ENCODE data around the gene ICAM5.
"Not testable (repeated sequence)": the region's sequence is repeated elsewhere in the genome, so short reads cannot be mapped to it uniquely, and the experiment has no call there.

The ICAM5 gene

DNA sequence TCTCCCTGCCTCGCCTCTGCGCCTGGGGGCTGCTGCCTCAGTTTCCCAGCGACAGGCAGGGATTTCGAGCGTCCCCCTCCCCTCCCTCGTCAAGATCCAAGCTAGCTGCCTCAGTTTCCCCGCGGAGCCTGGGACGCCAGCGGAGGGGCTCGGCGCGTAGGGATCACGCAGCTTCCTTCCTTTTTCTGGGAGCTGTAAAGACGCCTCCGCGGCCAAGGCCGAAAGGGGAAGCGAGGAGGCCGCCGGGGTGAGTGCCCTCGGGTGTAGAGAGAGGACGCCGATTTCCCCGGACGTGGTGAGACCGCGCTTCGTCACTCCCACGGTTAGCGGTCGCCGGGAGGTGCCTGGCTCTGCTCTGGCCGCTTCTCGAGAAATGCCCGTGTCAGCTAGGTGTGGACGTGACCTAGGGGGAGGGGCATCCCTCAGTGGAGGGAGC lies 19.6 kb upstream of the ICAM5 start:
- no peak for DNase-seq

DNA sequence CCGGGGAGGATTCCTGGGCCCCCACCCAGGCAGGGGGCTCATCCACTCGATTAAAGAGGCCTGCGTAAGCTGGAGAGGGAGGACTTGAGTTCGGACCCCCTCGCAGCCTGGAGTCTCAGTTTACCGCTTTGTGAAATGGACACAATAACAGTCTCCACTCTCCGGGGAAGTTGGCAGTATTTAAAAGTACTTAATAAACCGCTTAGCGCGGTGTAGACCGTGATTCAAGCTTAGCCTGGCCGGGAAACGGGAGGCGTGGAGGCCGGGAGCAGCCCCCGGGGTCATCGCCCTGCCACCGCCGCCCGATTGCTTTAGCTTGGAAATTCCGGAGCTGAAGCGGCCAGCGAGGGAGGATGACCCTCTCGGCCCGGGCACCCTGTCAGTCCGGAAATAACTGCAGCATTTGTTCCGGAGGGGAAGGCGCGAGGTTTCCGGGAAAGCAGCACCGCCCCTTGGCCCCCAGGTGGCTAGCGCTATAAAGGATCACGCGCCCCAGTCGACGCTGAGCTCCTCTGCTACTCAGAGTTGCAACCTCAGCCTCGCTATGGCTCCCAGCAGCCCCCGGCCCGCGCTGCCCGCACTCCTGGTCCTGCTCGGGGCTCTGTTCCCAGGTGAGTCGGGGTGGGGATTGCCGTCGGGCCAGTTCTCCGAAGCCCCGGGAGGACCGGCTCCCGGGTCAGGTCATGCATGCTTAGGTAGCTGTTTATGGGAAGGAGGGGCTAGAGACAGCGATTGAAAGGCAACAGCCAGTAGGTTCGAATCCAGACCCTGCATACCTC lies 18.9 kb upstream of the ICAM5 start, which contains the start of gene ICAM1:
ICAM1 (plus strand) TSS at position 505 of the 779 bp plus-strand sequence; CDS start at position 545, 40 bp downstream.
- DNase-seq, result no peak

DNA sequence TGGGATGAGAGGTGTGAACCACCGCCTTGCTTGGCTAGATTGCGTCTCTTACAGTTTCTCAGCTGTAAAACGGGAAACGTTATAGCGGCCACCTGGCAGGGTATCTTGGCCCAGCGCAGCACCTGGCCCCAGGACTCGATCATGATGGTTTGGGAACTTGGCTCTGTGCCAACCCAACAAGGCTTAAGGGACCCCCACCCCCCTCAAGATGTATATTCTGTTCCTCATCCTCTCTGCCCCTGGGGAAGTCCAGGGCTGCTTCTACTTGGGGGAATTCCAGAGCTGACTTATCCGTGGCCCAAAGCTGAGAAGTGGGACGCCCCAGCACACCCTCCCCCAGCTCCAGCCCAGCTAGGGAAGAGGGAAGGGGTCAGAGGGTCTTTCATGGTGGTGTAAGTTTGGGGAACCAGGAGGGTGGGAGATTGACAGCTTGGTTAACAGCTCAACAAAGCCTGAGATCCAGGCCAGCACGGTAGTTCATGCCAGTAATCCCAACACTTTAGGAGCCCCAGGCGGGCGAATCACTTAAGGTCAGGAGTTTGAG lies 18.1 kb upstream of the ICAM5 start:
- no peak for DNase-seq

DNA sequence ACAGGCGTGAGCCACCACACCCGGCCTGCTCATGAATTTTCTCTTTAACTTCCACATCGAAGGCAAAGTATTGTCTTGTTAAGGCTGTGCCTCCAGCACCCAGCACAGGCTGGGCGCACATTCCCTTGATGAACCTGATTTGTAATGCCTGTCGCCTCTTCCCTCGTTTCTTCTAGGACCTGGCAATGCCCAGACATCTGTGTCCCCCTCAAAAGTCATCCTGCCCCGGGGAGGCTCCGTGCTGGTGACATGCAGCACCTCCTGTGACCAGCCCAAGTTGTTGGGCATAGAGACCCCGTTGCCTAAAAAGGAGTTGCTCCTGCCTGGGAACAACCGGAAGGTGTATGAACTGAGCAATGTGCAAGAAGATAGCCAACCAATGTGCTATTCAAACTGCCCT lies 15.2 kb upstream of the ICAM5 start:
- DNase-seq, result no peak

DNA sequence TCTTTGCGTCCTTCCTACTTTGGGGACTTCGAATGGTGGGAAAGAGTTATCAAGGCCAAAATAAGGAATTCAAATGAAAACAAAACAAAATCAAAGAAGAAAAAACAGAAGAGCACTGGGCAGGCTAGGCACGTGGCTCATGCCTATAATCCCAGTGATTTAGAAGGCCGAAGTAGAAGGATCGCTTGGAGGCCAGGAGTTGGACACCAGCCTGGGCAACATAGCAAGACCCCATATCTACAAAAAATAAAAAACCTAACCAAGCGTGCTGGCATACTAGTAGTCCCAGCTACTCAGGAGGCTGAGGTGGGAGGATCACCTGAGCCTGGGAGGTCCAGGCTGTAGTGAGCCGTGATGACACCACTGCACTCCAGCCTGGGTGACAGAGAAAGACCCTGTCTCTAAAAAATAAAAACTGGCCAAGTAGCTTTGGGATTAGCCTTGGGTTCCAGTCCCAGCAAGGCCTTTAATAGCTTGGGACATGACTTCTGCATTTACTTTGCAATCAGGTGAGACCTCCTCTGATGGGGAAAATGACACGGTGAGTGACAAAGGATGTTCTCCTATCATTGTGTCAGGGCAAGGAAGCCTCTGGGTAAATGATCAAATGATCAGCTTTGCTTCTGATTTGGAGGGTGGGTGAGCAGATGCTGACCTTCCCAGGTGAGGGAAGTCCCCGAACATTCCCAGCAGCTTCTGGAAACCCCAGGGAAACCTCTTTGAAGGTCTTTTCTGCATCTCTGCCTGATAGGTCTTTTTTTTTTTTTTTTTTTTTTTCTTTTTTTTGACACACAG lies 11.8 kb upstream of the ICAM5 start:
- DNase-seq, result no peak

DNA sequence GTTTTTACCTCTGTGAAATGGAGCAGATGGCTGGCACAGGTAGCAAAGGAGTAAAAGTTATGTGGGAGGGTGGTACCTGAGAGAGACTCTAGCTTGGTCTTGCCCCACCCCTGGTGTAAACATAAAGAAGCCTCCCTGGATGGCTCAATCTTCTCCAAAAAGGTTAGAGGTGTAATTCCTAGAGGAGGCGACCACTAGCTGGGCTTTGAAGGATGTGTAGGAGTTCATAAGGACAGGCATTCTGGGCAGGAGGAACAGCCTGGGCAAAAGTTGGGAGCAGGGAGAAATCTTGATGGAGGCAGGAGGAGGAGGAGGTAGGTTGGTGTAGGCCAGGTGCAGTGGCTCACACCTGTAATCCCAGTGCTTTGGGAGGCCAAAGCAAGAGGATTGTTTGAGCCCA lies 10.8 kb upstream of the ICAM5 start:
- no peak for DNase-seq

DNA sequence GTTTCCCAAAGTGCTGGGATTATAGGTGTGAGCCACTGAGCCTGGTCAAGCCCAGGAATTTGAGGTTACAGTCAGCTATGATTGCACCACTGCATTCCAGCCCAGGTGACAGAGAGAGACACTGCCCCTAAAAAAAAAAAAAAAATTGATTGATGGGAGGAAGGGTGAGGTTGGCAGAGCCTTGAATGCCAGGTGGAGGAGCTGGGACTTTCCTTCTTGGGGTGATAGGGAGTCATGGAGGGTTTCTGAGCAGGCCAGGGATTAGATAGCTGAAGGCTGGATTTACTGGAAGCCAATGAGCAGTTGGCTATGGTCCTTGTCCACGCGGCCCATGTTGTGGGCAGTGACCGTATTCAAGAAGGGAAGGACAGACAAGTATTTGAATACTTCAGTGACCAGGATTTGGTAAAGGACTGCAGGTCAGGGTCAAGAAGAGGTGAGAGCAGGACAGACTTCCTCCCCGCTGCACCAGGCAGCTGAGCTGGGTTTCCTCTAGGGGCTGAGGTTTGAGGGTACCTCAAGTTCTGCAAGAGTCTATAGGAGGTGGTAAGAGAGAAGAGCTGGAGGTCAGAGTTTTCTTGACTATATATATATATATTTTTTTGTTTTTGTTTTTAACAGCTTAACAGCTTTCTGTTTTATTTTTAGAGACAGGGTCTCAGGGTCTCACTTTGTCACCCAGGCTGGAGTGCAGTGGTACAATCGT lies 9.9 kb upstream of the ICAM5 start:
- DNase-seq, result no peak

DNA sequence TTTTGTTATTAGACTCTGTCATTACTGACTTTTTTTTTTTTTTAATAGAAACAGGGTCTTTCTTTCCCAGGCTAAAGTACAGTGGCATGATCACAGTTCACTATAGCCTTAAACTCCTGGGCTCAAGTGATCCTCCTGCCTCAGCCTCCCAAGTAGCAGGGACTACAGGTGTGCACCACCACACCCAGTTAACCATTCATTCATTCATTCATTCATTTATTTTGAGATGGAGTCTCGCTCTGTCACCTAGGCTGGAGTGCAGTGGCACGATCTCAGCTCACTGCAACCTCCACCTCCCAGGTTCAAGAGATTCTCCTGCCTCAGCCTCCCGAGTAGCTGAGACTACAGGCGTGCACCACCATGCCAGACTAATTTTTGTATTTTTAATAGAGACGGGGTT lies 7.7 kb upstream of the ICAM5 start:
- not testable (repeated sequence) for DNase-seq

DNA sequence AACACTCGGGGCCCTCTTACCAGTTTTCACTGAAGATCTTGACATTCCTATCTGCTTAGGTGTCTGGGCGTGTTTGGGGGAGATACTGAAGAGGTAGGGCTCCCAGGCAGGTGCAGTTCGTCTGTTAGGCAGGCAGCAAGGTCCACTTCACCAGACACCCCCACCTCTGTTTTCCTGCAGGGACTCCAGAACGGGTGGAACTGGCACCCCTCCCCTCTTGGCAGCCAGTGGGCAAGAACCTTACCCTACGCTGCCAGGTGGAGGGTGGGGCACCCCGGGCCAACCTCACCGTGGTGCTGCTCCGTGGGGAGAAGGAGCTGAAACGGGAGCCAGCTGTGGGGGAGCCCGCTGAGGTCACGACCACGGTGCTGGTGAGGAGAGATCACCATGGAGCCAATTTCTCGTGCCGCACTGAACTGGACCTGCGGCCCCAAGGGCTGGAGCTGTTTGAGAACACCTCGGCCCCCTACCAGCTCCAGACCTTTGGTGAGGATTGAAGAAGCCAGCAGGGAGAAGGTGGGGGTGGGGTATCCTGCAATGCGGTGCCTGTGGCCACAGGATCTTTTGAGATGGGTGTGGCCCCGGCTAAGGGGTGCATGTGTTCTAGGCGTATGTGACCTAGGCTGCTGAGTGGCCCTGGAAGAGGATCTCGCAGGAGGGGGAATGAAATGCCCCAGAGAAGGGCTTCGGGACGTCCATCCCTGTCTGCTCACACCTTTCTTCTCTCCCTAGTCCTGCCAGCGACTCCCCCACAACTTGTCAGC lies 6.3 kb upstream of the ICAM5 start:
- DNase-seq, result no peak

DNA sequence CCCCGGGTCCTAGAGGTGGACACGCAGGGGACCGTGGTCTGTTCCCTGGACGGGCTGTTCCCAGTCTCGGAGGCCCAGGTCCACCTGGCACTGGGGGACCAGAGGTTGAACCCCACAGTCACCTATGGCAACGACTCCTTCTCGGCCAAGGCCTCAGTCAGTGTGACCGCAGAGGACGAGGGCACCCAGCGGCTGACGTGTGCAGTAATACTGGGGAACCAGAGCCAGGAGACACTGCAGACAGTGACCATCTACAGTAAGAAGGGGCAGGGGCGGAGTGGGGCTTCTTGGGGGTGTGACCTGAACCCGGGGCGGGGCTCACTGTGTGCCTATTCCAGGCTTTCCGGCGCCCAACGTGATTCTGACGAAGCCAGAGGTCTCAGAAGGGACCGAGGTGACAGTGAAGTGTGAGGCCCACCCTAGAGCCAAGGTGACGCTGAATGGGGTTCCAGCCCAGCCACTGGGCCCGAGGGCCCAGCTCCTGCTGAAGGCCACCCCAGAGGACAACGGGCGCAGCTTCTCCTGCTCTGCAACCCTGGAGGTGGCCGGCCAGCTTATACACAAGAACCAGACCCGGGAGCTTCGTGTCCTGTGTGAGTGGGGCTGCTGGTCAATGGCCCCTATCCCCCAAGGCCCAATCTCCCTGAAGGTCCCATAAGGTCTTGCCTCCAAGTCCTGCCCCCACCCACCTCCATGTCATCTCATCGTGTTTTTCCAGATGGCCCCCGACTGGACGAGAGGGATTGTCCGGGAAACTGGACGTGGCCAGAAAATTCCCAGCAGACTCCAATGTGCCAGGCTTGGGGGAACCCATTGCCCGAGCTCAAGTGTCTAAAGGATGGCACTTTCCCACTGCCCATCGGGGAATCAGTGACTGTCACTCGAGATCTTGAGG lies 5.4 kb upstream of the ICAM5 start:
- no peak for DNase-seq

DNA sequence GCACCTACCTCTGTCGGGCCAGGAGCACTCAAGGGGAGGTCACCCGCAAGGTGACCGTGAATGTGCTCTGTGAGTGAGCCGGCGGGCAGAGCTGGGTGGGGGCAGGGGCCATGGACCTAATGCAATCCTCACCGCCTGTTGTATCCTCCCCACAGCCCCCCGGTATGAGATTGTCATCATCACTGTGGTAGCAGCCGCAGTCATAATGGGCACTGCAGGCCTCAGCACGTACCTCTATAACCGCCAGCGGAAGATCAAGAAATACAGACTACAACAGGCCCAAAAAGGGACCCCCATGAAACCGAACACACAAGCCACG lies 4.8 kb upstream of the ICAM5 start:
- DNase-seq, result no peak

DNA sequence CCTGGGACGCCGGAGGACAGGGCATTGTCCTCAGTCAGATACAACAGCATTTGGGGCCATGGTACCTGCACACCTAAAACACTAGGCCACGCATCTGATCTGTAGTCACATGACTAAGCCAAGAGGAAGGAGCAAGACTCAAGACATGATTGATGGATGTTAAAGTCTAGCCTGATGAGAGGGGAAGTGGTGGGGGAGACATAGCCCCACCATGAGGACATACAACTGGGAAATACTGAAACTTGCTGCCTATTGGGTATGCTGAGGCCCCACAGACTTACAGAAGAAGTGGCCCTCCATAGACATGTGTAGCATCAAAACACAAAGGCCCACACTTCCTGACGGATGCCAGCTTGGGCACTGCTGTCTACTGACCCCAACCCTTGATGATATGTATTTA lies 4.4 kb upstream of the ICAM5 start:
- no peak for DNase-seq

DNA sequence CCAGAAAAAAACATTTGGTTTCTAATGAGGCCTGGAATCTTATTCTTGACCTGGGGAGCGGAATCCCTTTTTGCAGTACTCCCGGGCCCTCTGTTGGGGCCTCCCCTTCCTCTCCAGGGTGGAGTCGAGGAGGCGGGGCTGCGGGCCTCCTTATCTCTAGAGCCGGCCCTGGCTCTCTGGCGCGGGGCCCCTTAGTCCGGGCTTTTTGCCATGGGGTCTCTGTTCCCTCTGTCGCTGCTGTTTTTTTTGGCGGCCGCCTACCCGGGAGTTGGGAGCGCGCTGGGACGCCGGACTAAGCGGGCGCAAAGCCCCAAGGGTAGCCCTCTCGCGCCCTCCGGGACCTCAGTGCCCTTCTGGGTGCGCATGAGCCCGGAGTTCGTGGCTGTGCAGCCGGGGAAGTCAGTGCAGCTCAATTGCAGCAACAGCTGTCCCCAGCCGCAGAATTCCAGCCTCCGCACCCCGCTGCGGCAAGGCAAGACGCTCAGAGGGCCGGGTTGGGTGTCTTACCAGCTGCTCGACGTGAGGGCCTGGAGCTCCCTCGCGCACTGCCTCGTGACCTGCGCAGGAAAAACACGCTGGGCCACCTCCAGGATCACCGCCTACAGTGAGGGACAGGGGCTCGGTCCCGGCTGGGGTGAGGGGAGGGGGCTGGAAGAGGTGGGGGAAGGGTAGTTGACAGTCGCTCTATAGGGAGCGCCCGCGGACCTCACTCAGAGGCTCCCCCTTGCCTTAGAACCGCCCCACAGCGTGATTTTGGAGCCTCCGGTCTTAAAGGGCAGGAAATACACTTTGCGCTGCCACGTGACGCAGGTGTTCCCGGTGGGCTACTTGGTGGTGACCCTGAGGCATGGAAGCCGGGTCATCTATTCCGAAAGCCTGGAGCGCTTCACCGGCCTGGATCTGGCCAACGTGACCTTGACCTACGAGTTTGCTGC lies 2.7 kb upstream of the ICAM5 start, which contains the start of gene ICAM4:
ICAM4 (plus strand) TSS at position 153 of the 935 bp plus-strand sequence; CDS start at position 211, 58 bp downstream.
- peak; percentile 74 for DNase-seq

DNA sequence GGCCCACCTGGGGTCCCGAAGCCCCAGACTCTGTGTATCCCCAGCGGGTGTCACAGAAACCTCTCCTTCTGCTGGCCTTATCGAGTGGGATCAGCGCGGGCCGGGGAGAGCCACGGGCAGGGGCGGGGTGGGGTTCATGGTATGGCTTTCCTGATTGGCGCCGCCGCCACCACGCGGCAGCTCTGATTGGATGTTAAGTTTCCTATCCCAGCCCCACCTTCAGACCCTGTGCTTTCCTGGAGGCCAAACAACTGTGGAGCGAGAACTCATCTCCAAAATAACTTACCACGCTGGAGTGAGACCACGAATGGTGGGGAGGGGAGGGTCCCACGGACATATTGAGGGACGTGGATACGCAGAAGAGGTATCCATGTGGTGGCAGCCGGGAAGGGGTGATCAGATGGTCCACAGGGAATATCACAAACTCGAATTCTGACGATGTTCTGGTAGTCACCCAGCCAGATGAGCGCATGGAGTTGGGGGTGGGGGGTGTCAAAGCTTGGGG lies 1.0 kb upstream of the ICAM5 start:
- DNase-seq, result no peak

DNA sequence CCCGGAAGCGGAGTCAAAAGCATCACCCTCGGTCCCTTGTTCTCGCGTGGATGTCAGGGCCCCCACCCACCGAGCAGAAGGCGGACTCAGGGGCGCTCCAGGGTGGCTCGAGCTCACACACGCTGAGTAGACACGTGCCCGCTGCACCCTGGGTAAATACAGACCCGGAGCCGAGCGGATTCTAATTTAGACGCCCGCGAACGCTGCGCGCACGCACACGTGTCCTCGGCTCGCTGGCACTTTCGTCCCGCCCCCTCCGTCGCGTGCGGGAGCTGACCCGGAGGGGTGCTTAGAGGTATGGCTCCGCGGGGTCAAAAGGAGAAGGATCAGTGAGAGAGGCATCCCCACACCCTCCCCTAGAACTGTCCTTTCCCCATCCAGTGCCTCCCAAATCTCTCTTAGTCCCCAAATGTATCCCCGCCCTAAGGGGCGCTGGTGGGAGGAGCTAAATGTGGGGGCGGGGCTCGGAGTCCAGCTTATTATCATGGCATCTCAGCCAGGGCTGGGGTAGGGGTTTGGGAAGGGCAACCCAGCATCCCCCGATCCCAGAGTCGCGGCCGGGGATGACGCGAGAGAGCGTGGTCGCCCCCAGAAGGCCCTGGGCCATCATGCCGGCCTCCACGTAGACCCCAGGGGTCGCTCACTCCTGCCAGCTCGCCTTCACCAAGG lies 451 bp upstream of the ICAM5 start:
- DNase-seq, result peak; percentile 70

DNA sequence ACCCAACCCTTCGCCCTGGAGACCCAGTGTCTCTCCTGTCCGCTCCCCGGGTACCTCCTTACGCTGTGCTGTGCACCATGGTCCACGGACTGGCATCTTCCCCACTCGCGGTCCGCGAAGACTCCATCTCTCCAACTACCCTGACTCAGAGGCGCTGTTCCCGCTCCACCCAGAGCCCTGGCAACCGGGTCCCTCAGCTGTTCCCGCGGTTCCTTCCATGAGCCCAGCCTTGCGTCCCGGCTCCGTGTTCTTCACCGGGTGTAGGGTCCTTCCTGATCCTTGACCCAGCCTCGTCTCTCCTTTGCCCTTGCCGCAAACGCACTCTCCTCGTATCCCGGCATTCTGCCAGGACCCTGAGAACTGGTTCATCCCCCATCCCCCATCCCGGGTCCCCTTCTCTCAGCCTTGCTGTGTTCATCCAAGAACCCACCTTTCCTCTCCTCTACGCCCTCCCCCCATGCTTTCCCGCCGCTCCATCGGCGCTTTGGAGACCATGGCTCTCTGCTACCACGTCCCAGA lies 664 bp downstream of the ICAM5 start:
- no peak for DNase-seq

DNA sequence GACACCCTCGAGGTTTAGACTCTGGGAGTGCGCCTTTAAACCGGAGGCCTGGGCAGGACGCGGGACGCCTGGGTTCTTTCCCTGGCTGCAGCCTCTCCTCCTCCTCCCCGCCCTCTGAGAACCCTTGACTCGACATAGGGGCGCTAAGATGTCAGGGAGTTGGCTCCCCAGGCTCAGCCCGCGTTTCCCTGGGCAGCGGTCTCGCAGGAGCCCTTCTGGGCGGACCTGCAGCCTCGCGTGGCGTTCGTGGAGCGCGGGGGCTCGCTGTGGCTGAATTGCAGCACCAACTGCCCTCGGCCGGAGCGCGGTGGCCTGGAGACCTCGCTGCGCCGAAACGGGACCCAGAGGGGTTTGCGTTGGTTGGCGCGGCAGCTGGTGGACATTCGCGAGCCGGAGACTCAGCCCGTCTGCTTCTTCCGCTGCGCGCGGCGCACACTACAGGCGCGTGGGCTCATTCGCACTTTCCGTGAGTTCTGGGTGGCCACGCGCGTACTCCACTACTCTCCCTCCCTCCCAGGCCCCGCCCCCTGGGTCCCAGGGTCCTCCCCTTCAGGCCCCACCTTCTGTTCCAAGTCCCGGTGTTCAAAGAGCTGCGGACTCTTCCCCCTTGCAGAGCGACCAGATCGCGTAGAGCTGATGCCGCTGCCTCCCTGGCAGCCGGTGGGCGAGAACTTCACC lies 1.3 kb downstream of the ICAM5 start:
- peak; percentile 29 for DNase-seq

DNA sequence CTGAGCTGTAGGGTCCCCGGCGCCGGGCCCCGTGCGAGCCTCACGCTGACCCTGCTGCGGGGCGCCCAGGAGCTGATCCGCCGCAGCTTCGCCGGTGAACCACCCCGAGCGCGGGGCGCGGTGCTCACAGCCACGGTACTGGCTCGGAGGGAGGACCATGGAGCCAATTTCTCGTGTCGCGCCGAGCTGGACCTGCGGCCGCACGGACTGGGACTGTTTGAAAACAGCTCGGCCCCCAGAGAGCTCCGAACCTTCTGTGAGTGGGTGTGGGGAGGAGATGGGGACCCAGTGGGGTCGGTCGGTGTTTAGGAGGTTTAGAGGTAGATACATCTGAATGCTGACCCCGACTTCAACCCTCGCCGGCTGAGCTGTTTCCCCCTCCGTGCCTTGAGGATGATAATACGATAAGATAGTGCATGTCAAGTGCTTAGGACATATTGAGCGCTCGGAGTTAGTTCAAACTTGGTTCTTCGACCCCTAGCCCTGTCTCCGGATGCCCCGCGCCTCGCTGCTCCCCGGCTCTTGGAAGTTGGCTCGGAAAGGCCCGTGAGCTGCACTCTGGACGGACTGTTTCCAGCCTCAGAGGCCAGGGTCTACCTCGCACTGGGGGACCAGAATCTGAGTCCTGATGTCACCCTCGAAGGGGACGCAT lies 1.9 kb downstream of the ICAM5 start:
- no peak for DNase-seq

Measured in DMS 273 treated with DMSO at 0.1 percent for 48 hours (cell line).